Measurements from ENCODE around the gene SETD3.

Gene SETD3

GRCh38 chr14:99516871-99517642 is 36.4 kb upstream of the SETD3 start:
- TF ChIP-seq CTCF (conservative IDR thresholded peaks at IDR 0.05; ENCODE audit: low read depth, low read length), result no peak
- H3K4me3 ChIP-seq (ENCODE audit: low read depth, low read length), result no peak overlapping the region
- DNase-seq (ENCODE audit: low read depth), result no peak

GRCh38 chr14:99516156-99516870 is 35.7 kb upstream of the SETD3 start:
- no peak for TF ChIP-seq CTCF (conservative IDR thresholded peaks at IDR 0.05; ENCODE audit: low read depth, low read length)
- H3K4me3 ChIP-seq (ENCODE audit: low read depth, low read length), result no peak overlapping the region
- DNase-seq (ENCODE audit: low read depth), result no peak

- DNase-seq (ENCODE audit: low read depth), result no peak
These were observed 34.9 kb upstream of the SETD3 start for GRCh38 chr14:99515301-99516155.

GRCh38 chr14:99514552-99515300 is 34.1 kb upstream of the SETD3 start:
- no peak for TF ChIP-seq CTCF (conservative IDR thresholded peaks at IDR 0.05; ENCODE audit: low read depth, low read length)
- no peak for DNase-seq (ENCODE audit: low read depth)
- no peak overlapping the region for H3K4me3 ChIP-seq (ENCODE audit: low read depth, low read length)

More at GRCh38 chr14:99515301-99516155, 34.9 kb upstream of the SETD3 start:
- H3K4me3 ChIP-seq (ENCODE audit: low read depth, low read length), result no peak overlapping the region
- no peak for TF ChIP-seq CTCF (conservative IDR thresholded peaks at IDR 0.05; ENCODE audit: low read depth, low read length)

- no peak for DNase-seq (ENCODE audit: low read depth)
- no peak overlapping the region for H3K4me3 ChIP-seq (ENCODE audit: low read depth, low read length)
- TF ChIP-seq CTCF (conservative IDR thresholded peaks at IDR 0.05; ENCODE audit: low read depth, low read length), result no peak
These were observed 33.4 kb upstream of the SETD3 start for GRCh38 chr14:99513946-99514551.

GRCh38 chr14:99513183-99513694 is 32.6 kb upstream of the SETD3 start:
- DNase-seq (ENCODE audit: low read depth), result no peak
- no peak overlapping the region for H3K4me3 ChIP-seq (ENCODE audit: low read depth, low read length)
- no peak for TF ChIP-seq CTCF (conservative IDR thresholded peaks at IDR 0.05; ENCODE audit: low read depth, low read length)

All from choroid plexus epithelial cell (primary cell).